ENCODE results near the gene NRP1.

GRCh38 chr10:33302208-33302829, 32.1 kb downstream of the NRP1 start:
- TF ChIP-seq POLR2A (IDR thresholded peaks at IDR 0.05; ENCODE audit: low read length) (no peak), CEBPB (IDR thresholded peaks at IDR 0.05) (no peak), ATOH8 (CRISPR knock-in tag; IDR thresholded peaks at IDR 0.05; ENCODE audit: low read depth) (no peak)
- TF ChIP-seq, protein P1, sequence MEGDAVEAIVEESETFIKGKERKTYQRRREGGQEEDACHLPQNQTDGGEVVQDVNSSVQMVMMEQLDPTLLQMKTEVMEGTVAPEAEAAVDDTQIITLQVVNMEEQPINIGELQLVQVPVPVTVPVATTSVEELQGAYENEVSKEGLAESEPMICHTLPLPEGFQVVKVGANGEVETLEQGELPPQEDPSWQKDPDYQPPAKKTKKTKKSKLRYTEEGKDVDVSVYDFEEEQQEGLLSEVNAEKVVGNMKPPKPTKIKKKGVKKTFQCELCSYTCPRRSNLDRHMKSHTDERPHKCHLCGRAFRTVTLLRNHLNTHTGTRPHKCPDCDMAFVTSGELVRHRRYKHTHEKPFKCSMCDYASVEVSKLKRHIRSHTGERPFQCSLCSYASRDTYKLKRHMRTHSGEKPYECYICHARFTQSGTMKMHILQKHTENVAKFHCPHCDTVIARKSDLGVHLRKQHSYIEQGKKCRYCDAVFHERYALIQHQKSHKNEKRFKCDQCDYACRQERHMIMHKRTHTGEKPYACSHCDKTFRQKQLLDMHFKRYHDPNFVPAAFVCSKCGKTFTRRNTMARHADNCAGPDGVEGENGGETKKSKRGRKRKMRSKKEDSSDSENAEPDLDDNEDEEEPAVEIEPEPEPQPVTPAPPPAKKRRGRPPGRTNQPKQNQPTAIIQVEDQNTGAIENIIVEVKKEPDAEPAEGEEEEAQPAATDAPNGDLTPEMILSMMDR (IDR thresholded peaks at IDR 0.05), result no peak
